NT2/D1 (cell line): Measurements from ENCODE around the gene CD74.

Experiments
- SUZ12 ChIP-seq: IDR thresholded peaks from 2 replicates; pipeline ENCODE4 v1.6.1; 2011; ENCODE audit not compliant: insufficient read length, insufficient read depth; ENCODE audit errors: extremely low read depth
- YY1 ChIP-seq: IDR thresholded peaks from 2 replicates; pipeline ENCODE4 v1.6.1; 2011; ENCODE audit not compliant: insufficient read length, insufficient read depth
- ZNF274 ChIP-seq: IDR thresholded peaks from 2 replicates; pipeline ENCODE4 v1.6.1; 2011; ENCODE audit warnings: mild to moderate bottlenecking, low read depth, low read length

DNA sequence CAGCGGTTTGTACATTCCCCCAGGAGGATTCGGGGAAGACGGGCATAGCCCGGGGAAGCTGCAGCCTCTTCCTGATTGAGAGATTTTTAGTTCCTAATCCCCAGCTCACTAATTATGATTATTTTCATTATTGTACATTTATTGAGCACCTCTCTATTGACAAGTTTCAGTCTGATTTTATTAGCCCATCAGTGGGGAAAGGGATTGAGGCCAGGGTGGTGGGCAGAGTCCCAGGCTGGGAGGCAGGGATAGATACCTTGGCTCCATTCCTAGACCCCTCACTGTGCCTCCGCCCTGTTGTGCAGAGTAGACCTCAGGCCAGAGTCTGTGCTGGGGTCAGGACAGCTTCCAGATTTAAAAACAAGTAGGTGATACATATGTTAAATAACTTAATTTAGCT is 28.0 kb downstream of the CD74 start:
- TF ChIP-seq SUZ12 (no peak), YY1 (no peak), ZNF274 (no peak)
